Epithelial cell of proximal tubule (primary cell): ENCODE data around the gene ADORA1. TPM values are rescaled to one million over a fixed set of nuclear protein-coding genes. Genes with fewer than 3 reads are reported as not detected.

Experiments used
- DNase-seq: peaks from one replicate; pipeline ENCODE4 v3.0.0-alpha.2; 2011; ENCODE audit warnings: low read depth
- H3K4me3 ChIP-seq: 2 replicates; pipeline ENCODE4 v1.5.1; 2011; ENCODE audit warnings: low read depth, mild to moderate bottlenecking, low read length
- CTCF ChIP-seq: conservative IDR thresholded peaks from 2 replicates; pipeline ENCODE4 v1.5.1; 2012; ENCODE audit warnings: low read depth, mild to moderate bottlenecking, low read length
- total RNA-seq: library from RNA; depleted of rRNA; stranded (reverse); fragments of >200 nt; gene quantifications from 2 replicates; pipeline ENCODE4 v1.2.3, GENCODE V29; 2015

The ADORA1 gene
- total RNA-seq, 1 donor from 2014 or later: 3.7 TPM

GRCh38 chr1:203088441-203088840 lies 39.1 kb upstream of the ADORA1 start:
- no peak for TF ChIP-seq CTCF
- no peak overlapping the region for H3K4me3 ChIP-seq
- DNase-seq: no peak

- no peak for DNase-seq
- H3K4me3 ChIP-seq: no peak overlapping the region
- TF ChIP-seq CTCF: no peak
Measured at GRCh38 chr1:203089001-203089650, 38.4 kb upstream of the ADORA1 start.

DNA sequence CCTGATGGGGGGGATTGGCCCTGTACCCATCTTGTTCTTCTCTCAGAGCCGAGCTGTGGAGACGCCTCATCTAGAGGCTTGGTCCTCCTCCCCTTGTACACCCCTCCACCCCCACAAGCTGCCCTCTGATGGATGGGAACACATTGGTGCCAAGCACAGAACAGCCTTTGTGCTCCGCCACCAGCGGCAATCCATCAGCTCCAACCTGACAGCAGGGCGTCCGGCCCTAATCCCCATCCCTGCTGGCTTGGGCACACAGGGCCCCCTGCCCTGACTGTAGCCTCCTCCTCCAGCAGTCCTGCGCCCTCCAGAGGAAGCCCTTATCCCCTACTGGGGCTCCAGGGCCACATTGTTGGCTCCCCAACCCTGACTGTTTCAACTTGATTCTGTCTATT lies 37.9 kb upstream of the ADORA1 start:
- TF ChIP-seq CTCF: no peak
- no peak for DNase-seq

GRCh38 chr1:203090421-203091198 lies 36.9 kb upstream of the ADORA1 start:
- TF ChIP-seq CTCF: no peak
- H3K4me3 ChIP-seq: no peak overlapping the region
- no peak for DNase-seq

More for the DNA sequence above, 37.9 kb upstream of the ADORA1 start:
- no peak overlapping the region for H3K4me3 ChIP-seq

DNA sequence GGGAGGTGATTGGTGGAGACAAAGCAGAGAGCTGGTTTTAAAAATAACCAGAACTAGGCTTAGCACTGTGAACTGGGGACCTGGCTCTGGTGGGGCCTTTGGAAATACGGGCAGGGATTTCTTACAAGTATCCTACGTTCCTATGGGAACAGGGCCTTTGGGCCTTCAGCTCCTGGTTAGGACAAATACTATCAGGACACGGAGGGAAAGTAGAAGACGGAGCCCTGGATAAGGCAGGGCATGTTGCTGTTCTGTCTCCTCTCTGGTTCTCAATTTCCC lies 36.4 kb upstream of the ADORA1 start:
- TF ChIP-seq CTCF: no peak
- DNase-seq: no peak
- H3K4me3 ChIP-seq: no peak overlapping the region

- TF ChIP-seq CTCF: no peak
- DNase-seq: no peak
- H3K4me3 ChIP-seq: no peak overlapping the region
Measured at GRCh38 chr1:203091761-203092330, 35.7 kb upstream of the ADORA1 start.
